Measurements from ENCODE around the gene FRMD4A. TPM values are rescaled to one million over a fixed set of nuclear protein-coding genes. Genes with fewer than 3 reads are reported as not detected.
A peak's percentile ranks its signal among the peaks of the same experiment; 100 is the strongest.

FRMD4A gene
- total RNA-seq, 4 donors from 2014 or later, result 13.7 to 27.2 (median 19.6) TPM

GRCh38 chr10:13970957-13971353 lies 359.8 kb downstream of the FRMD4A start:
- 94 to 100% methylated on average over 11 to 12 of the region's 12 CpGs for WGBS, 2 donors (ENCODE audit: low coverage in 1 of 2)
- no peak for TF ChIP-seq POLR2A (IDR thresholded peaks at IDR 0.05)
- TF ChIP-seq POLR2AphosphoS5 (IDR thresholded peaks at IDR 0.05), result no peak
- no peak for TF ChIP-seq EP300 (IDR thresholded peaks at IDR 0.05)
- TF ChIP-seq CTCF (IDR thresholded peaks at IDR 0.05), result no peak
- peak overlapping the region in 1 of 2 donors; percentile 1 for H3K4me3 ChIP-seq
- H3K4me1 ChIP-seq, result peaks cover 0 to 37% (median 0%) of the 10 kb centered on the region in 3 donors
- H3K27ac ChIP-seq, result no peak overlapping the region
- H3K9me3 ChIP-seq, result no peaks in the 10 kb centered on the region
- no peaks in the 10 kb centered on the region for H3K36me3 ChIP-seq
- ATAC-seq, result no peak
- H3K27me3 ChIP-seq, result no peaks in the 10 kb centered on the region

DNA sequence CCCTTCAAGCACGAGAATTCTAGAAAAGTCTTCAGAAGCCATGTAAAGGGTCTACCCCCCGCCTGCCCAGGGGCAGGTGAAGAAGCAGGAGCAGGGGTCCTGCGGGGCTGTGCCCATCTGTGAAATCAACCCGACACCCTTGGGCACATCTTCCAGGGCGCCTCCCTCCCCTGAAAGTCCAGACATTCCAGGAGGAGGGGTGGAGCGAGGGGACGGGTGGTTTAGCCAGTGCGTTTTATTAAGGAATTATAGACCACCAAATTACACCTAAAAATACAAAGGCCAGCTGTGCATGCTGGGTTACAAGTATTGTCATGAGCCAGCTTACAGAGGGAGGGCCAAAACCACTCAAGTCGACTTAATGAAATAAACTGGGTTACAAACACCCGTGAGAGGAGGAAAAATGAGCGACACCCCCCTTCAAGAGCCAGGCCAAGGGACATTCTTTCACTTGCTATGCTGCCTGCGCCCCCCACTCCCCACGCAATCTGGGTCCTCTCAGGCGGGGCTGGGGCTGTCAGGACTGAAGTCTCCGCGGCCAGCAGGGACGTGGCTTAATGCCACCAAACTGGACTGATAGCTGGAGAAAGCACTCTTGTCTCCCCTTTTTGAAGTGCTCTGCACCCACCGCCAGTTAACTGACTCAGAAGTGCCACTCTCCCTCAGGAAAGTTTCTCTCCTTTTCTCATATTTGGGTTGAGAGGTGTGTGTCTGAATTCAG lies 360.3 kb downstream of the FRMD4A start:
- Histone ChIP-seq H3K4me1 (peaks cover 0 to 37% (median 0%) of the 10 kb centered on the region in 3 donors), H3K27me3 (no peaks in the 10 kb centered on the region), H3K36me3 (no peaks in the 10 kb centered on the region), H3K4me3 (peak overlapping the region in 1 of 2 donors; percentile 1), H3K27ac (peak overlapping the region in 2 of 4 donors; percentile 22 to 29), H3K9me3 (no peaks in the 10 kb centered on the region)
- no peak for ATAC-seq
- 54 to 80% methylated on average over 6 to 15 of the region's 18 CpGs for WGBS, 2 donors (ENCODE audit: low coverage in 1 of 2)
- TF ChIP-seq EP300 (IDR thresholded peaks at IDR 0.05) (no peak), CTCF (IDR thresholded peaks at IDR 0.05) (no peak), POLR2AphosphoS5 (IDR thresholded peaks at IDR 0.05) (no peak), POLR2A (IDR thresholded peaks at IDR 0.05) (no peak)

DNA sequence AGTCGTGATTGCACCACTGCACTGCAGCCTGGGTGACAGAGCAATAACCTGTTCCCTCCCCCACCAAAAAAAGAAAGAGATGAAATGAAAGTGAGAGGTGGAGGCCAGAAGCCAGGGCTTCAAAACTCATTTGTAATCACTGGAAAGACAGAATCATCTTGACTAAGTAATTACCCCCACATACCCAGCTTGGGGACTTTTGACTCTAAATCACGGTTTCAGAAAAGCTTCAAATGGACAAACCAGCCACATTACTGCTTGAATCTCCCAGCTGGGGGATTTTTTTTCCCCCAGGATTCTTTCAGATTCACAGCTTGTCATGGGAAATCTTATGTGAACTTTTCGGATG lies 361.0 kb downstream of the FRMD4A start:
- Histone ChIP-seq H3K27me3 (no peaks in the 10 kb centered on the region), H3K27ac (no peak overlapping the region), H3K9me3 (no peaks in the 10 kb centered on the region), H3K4me1 (peaks cover 0 to 36% (median 0%) of the 10 kb centered on the region in 3 donors), H3K36me3 (no peaks in the 10 kb centered on the region), H3K4me3 (no peak overlapping the region)
- no peak for ATAC-seq
- TF ChIP-seq POLR2AphosphoS5 (IDR thresholded peaks at IDR 0.05), result no peak
- TF ChIP-seq CTCF (IDR thresholded peaks at IDR 0.05), result no peak
- TF ChIP-seq EP300 (IDR thresholded peaks at IDR 0.05), result no peak
- WGBS, 2 donors (ENCODE audit: low coverage in 1 of 2), result 63 to 75% methylated on average over 1 to 3 of the region's 3 CpGs

GRCh38 chr10:13969118-13969791 lies 361.5 kb downstream of the FRMD4A start:
- peak; percentile 13 for ATAC-seq
- Histone ChIP-seq H3K9me3 (no peaks in the 10 kb centered on the region), H3K4me3 (no peak overlapping the region), H3K4me1 (peaks cover 0 to 30% (median 0%) of the 10 kb centered on the region in 3 donors), H3K27me3 (no peaks in the 10 kb centered on the region), H3K27ac (no peak overlapping the region), H3K36me3 (no peaks in the 10 kb centered on the region)
- 89 to 100% methylated on average over 2 to 3 of the region's 12 CpGs for WGBS, 2 donors (ENCODE audit: low coverage in 1 of 2)
- no peak for TF ChIP-seq EP300 (IDR thresholded peaks at IDR 0.05)
- TF ChIP-seq POLR2A (IDR thresholded peaks at IDR 0.05), result no peak
- TF ChIP-seq POLR2AphosphoS5 (IDR thresholded peaks at IDR 0.05), result no peak
- TF ChIP-seq CTCF (IDR thresholded peaks at IDR 0.05), result no peak

DNA sequence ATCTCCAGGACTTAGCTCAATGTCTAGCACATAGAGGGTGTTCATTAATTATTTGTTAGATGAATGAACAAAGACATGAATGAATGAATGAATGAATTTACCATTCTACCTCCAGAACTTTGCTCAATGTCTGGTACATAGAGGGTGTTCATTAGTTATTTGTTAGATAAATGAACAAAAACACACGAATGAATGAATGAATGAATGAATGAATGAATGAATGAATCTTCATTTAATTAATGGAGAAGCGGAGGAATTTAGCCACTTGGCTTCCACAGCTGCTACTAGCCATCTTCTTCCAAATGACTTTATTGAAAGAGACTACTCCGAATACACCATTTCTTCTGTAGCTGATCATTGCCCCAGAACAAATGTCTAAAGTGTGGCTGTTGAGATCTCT lies 368.9 kb downstream of the FRMD4A start:
- no peaks in the 10 kb centered on the region for H3K36me3 ChIP-seq
- peaks cover 2 to 41% (median 22%) of the 10 kb centered on the region in 3 donors for H3K4me1 ChIP-seq
- no peak overlapping the region for H3K27ac ChIP-seq
- WGBS, 2 donors (ENCODE audit: low coverage in 1 of 2), result 67 to 87% methylated on average over 1 to 3 of the region's 3 CpGs
- no peak for ATAC-seq
- no peak overlapping the region for H3K4me3 ChIP-seq
- H3K9me3 ChIP-seq, result no peaks in the 10 kb centered on the region
- TF ChIP-seq POLR2AphosphoS5 (IDR thresholded peaks at IDR 0.05), result no peak
- TF ChIP-seq EP300 (IDR thresholded peaks at IDR 0.05), result no peak
- no peak for TF ChIP-seq CTCF (IDR thresholded peaks at IDR 0.05)
- TF ChIP-seq POLR2A (IDR thresholded peaks at IDR 0.05), result no peak
- H3K27me3 ChIP-seq, result no peaks in the 10 kb centered on the region
